ENCODE data around the gene SOX10.

DNA sequence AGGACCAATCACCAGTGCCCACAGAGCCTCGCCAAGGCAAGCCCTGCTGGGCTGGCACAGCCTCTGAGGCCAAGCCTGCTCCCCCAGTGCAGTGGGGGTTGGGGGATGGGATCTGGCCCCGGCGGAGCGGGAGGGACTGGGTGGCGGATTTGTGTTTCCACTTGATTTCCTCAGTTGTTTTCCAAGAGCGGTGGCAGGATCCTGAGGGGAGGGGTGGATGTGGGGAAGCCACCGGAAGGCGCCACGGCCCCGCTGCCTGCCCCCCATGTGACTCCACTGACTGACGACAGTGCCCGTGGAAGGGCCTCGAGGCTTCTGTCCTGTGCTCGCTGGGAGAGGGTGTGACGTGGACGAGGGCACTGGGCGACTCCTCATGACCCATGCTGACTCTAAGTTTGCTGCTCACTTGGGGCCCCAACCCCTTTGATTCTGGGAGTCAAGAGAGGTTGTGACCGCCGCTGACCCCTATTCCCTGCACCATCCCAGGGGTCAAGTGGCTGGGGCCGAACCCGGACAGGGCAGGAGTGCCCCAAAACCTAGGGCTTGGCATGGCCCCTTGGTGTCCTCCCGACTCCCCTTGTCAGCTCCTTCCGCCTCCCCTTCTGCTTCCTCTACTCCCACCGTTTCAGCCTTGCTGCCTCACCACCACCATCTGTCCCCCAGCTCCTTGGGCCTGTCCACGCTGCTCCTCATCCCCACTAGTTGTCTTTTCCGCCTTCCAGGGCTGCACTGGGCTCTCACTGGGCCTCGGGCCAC lies 49.3 kb upstream of the SOX10 start:
- TF ChIP-seq POLR2A (IDR thresholded peaks at IDR 0.05; ENCODE audit: low read depth, low read length) (no peak), POLR2AphosphoS5 (IDR thresholded peaks at IDR 0.05; ENCODE audit: low read depth, low read length) (no peak), TAF1 (IDR thresholded peaks at IDR 0.05; ENCODE audit: borderline replicate concordance, low read depth, low read length) (no peak)
